Urinary bladder (tissue), 4 donors: ENCODE data around the gene STX19. TPM values are rescaled to one million over a fixed set of nuclear protein-coding genes. Genes with fewer than 3 reads are reported as not detected.

Experiments used
- DNase-seq: peaks from one replicate; pipeline ENCODE4 v3.0.0-alpha.2; 2015; ENCODE audit errors: extremely low spot score
- H3K27ac ChIP-seq: one replicate; pipeline ENCODE4 v1.5.1; 2013; ENCODE audit warnings: low read depth, mild to moderate bottlenecking, moderate library complexity
- H3K36me3 ChIP-seq: one replicate; pipeline ENCODE4 v1.6.1; 2013; ENCODE audit warnings: mild to moderate bottlenecking, moderate library complexity; ENCODE audit not compliant: insufficient read depth
- H3K4me1 ChIP-seq: one replicate; pipeline ENCODE4 v1.6.1; 2013; ENCODE audit warnings: mild to moderate bottlenecking, moderate library complexity; ENCODE audit not compliant: insufficient read depth
- H3K4me3 ChIP-seq: one replicate; pipeline ENCODE4 v1.5.1; 2013; ENCODE audit warnings: low read depth, low read length
- WGBS: extraction: QIAGEN DNeasy Blood & Tissue Kit; methylation state at CpG from one replicate; pipeline ENCODE4 v1.1.7; 2013; 5-methylcytosine and 5-hydroxymethylcytosine counted together
- polyA plus RNA-seq: library from polyadenylated mRNA; stranded (reverse); fragments of 200-250 nt; gene quantifications from one replicate; pipeline ENCODE4 v1.2.3, GENCODE V29; 2013
- total RNA-seq: library from RNA; depleted of rRNA; stranded (reverse); fragments of >200 nt; gene quantifications from one replicate; pipeline ENCODE4 v1.2.3, GENCODE V29; 2014
- donor health status: healthy with polysubstance abuse.
- donor health status: healthy.

The STX19 gene
- 0.48 TPM for total RNA-seq
- polyA plus RNA-seq: 0.14 TPM

DNA sequence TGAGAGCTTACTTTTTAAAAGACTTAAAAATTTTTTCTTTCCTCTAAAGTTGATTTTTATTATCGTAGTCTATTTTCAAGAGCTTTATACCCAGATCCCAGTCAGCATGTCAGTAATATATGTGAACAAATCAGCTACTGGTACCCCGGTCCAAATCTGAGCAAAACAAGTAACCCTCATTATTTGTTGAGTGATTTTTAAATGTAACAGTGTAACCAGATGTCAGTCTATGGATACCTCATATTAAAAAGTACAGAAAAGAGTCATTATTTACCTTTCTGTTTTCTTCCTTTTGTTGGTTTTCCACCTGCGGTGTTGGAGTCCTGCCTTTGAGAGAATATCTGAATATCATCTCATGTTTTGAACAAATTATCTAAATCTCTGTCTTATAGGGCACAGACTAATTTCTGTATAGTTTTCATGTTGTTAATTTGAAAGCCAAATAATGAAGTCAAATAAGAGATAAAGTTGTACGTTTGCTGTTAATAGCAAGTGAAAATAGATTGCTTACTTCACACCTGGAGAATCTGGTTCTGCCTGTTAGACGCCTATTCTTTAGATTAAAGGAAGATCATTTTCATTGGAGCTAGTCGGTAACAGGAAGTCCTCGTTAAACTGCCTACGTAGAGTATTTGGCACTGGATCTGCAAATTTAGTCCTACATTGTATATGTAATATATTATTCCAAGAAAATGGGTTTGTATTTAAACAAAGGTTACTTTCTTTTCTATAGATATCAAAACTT, at the start of gene STX19:
STX19 (minus strand) TSS at position 505 of the 745 bp plus-strand sequence. CDS start 13,328 bp downstream, outside the sequence.
- no peak within 1 kb of the TSS for H3K4me3 ChIP-seq
- no peaks in the 10 kb centered on the region for H3K4me1 ChIP-seq
- DNase-seq: no peak
- 76% methylated on average over 8 of the region's 8 CpGs for WGBS
- H3K27ac ChIP-seq: no peak within 1 kb of the TSS
- no peaks in the 10 kb centered on the region for H3K36me3 ChIP-seq

GRCh38 chr3:94076055-94076454, 47.7 kb upstream of the STX19 start:
- 91% methylated on average over 3 of the region's 3 CpGs for WGBS
- Histone ChIP-seq H3K4me3 (no peak overlapping the region), H3K4me1 (no peaks in the 10 kb centered on the region), H3K36me3 (no peaks in the 10 kb centered on the region), H3K27ac (no peak overlapping the region)
- no peak for DNase-seq

GRCh38 chr3:94071713-94072284, 43.4 kb upstream of the STX19 start:
- H3K36me3 ChIP-seq: no peaks in the 10 kb centered on the region
- 93% methylated on average over 4 of the region's 4 CpGs for WGBS
- H3K27ac ChIP-seq: no peak overlapping the region
- DNase-seq: no peak
- H3K4me1 ChIP-seq: no peaks in the 10 kb centered on the region
- no peak overlapping the region for H3K4me3 ChIP-seq

- Histone ChIP-seq H3K4me3 (no peak overlapping the region), H3K27ac (no peak overlapping the region), H3K36me3 (no peaks in the 10 kb centered on the region), H3K4me1 (no peaks in the 10 kb centered on the region)
- 98% methylated on average over 6 of the region's 6 CpGs for WGBS
- DNase-seq: no peak
These were observed 42.0 kb upstream of the STX19 start for GRCh38 chr3:94070341-94070911.

DNA sequence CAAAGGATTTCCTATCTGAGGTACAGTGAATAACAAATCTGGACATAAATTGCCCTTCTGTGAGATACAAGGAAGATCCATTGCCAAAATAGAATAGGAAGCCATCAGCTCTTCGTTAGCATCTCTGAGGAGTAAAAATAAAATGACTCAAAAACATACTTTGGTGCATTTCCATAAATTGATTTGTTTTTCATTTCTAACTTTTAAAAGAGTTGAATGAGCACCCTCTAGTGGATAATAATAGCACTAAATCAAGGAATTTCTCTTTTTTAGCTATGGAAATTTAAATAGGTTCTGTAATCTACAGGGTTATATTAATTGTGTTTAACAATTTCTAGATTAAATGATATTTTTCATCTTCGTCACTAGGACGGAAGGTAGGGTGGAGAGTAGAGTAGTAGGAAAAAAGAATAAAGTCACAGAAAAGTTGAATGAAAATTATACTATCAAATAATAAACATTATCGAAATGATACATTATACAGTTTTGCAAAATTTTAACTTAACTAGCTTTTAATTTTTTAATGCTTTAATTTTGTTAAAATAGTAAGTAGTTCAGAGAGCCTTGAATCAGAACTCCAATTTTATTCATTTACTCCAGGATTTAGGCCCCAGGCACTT, 40.9 kb upstream of the STX19 start:
- Histone ChIP-seq H3K4me1 (no peaks in the 10 kb centered on the region), H3K4me3 (no peak overlapping the region), H3K27ac (no peak overlapping the region), H3K36me3 (no peaks in the 10 kb centered on the region)
- WGBS: 36% methylated on average over 4 of the region's 4 CpGs
- DNase-seq: no peak

DNA sequence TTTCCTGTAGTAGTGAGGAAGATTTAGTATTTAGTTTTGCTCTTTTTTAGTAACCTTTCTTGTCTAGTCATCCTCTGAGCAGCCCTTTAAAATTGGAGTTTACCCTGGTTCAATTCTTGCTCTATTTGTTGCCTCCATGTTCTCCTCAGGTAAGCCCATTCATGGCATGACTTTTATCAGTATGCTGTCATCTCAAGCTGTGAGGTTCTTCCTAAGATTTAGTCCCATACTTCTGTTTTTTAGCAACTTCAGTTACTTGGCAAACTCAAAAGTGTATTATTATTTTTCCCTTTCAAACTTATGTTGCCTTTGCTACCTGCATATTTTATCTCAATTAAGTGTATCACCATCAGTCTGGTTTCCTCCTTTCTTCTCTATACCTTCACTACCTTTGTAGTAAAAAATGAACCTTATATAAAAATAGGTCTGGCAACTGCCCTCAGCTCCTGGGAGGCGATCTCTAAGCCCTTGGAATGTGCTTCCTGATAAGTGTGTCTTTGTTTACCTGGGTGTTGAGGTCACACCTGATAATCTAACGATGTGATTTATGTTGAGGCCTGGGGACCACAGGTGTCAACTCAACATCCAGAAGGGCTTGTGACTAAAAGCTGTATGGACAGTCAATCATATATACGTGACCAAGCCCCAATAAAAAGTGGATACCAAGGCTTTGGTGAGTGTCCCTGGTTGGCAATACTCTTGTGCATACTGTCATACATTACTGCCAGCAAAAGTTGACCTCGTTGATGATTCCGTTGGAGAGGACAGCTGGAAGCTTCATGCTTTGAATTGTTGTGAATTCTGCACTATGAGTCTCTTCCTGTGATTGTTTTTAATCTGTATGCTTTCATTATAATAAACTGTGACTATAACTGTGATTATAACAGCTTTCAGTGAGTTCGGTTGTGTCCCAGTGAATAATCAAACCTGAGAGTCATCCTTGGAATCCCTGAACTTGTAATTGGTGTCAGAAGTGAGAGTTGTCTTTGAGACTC, 38.4 kb upstream of the STX19 start:
- Histone ChIP-seq H3K36me3 (no peaks in the 10 kb centered on the region), H3K27ac (no peak overlapping the region), H3K4me3 (no peak overlapping the region), H3K4me1 (no peaks in the 10 kb centered on the region)
- WGBS: 83% methylated on average over 6 of the region's 6 CpGs
- DNase-seq: no peak

DNA sequence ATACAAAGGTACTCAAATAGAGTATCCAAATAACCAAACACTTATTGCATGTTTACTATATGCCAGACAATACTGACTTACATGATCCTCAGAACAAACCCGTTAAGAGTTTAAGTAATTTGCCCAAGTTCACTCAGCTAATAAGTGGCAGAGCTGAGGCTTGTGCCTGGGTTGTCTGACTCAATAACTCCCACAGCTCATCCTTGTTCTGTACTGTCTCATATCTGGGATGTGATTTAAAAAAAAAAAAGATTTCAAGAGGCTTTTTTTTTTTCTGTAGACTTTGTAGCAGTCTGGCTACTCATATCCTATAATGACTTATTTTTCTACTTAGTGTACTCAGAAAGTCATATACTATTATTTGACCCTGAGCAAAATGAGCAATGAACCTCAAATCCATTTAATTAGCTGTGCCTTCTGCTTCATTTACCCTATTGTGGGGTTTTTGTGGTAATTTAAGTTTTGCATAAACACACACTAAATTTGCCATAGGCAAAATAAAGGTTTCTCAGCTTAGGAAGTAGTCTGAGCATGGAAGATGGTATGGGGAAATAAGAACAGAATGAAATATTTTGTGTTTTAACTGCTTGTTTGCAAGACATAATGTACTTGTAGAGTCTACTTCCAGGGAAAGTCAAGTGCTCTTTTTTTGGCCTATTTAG, 37.6 kb upstream of the STX19 start:
- Histone ChIP-seq H3K4me3 (no peak overlapping the region), H3K4me1 (no peaks in the 10 kb centered on the region), H3K27ac (no peak overlapping the region), H3K36me3 (no peaks in the 10 kb centered on the region)
- DNase-seq: no peak
- WGBS: 93% methylated on average over 1 of the region's 1 CpG

DNA sequence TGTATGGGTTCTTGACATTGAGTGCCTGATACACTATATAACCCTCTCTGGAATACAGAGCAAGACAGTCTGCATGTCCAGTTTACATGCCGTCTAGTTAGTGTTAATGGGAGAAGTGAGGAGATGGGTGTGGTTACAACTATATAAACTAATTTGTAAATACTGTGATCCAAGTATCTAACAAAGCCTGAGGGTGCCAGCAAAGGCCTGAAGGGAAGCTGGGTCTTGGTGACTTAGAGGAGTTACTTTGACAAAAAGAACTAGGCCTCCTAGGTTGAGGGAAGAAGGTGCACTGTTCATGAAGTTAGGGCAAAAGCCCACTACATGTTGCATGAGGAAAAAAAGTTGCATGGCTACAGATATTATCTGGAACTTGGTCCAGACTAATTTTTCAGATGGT, 36.7 kb upstream of the STX19 start:
- no peak overlapping the region for H3K27ac ChIP-seq
- no peak for DNase-seq
- H3K4me3 ChIP-seq: no peak overlapping the region
- H3K4me1 ChIP-seq: no peaks in the 10 kb centered on the region
- no peaks in the 10 kb centered on the region for H3K36me3 ChIP-seq
- WGBS: 57% methylated on average over 1 of the region's 1 CpG

GRCh38 chr3:94064243-94064860, 36.0 kb upstream of the STX19 start:
- Histone ChIP-seq H3K27ac (no peak overlapping the region), H3K36me3 (no peaks in the 10 kb centered on the region), H3K4me1 (no peaks in the 10 kb centered on the region), H3K4me3 (no peak overlapping the region)
- no peak for DNase-seq
- 83% methylated on average over 6 of the region's 6 CpGs for WGBS

GRCh38 chr3:94063496-94064119, 35.2 kb upstream of the STX19 start:
- WGBS: 47% methylated on average over 17 of the region's 17 CpGs
- no peaks in the 10 kb centered on the region for H3K36me3 ChIP-seq
- peak overlapping the region; percentile 84 for H3K27ac ChIP-seq
- H3K4me1 ChIP-seq: no peaks in the 10 kb centered on the region
- no peak for DNase-seq
- peak overlapping the region; percentile 58 for H3K4me3 ChIP-seq

DNA sequence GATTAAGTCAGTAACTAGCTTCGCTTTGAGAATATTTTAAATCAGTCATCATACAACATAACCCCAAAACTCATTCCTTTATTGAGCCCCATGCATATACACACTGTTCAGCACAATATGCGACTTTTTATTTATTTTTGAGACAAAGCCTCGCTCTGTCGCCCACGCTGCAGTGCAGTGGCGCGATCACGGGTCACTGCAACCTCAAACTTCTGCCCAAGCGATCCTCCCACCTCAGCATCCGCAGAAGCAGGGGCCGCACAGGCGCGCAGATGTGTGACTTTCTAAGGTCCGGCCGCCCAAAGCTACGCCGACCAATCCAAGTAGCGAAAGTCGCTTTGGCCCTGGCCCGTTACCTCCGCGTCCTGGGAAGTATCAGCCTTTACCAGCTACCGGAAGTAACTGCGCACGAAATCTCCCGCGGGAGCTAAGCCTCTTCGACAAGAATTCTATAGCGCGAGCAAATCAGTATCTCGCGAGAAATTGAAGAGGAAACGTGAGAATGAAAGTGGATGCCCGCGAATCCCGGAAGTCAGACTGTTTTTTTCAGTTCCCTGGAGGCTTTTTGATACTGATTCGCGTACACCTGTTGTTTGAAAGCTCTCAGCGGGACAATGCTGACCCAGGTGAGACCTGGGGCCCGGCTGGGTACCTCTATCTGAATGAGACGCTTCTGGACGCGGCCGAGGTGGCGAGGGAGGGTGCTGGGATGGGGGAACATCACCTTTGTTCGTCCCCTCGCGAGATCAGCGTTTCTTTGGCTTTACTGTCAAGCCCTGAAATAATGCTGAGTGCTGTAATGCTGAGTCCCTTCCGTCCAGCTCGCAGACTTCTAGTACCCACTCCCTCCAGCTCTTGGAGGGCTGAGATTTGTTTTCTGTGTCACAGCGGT, 34.4 kb upstream of the STX19 start, which contains the start of the genes DHFR2 and NSUN3:
DHFR2 (minus strand) TSS at position 404 of the 892 bp plus-strand sequence. CDS start 1,405 bp downstream, outside the sequence.
NSUN3 (plus strand) TSS at position 549 of the 892 bp plus-strand sequence; CDS start at position 615, 66 bp downstream.
- Histone ChIP-seq H3K4me3 (peak within 1 kb of the TSS; percentile 58), H3K27ac (peak within 1 kb of the TSS; percentile 87), H3K4me1 (no peaks in the 10 kb centered on the region), H3K36me3 (no peaks in the 10 kb centered on the region)
- under 1% methylated on average over 52 of the region's 52 CpGs for WGBS
- peak; percentile 97 for DNase-seq
